Umbilical cord (tissue), 2 donors: ENCODE measurements around the gene SAMD5. TPM values are rescaled to one million over a fixed set of nuclear protein-coding genes. Genes with fewer than 3 reads are reported as not detected.

ENCODE experiments used
- DNase-seq: peaks from one replicate; pipeline ENCODE4 v3.0.0-alpha.2; 2015; ENCODE audit warnings: low spot score
- total RNA-seq: library from RNA; depleted of rRNA; stranded (reverse); fragments of >200 nt; gene quantifications from one replicate; pipeline ENCODE4 v1.2.3, GENCODE V29; 2014; ENCODE audit warnings: low replicate concordance; ENCODE audit not compliant: insufficient read depth

The SAMD5 gene
- total RNA-seq: 21.2 TPM

- peak; percentile 90 for DNase-seq
These were observed at the start of gene SAMD5 for GRCh38 chr6:147508042-147508865. SAMD5 (plus strand) TSS chr6:147508690; CDS start chr6:147508929, 239 bp downstream.

GRCh38 chr6:147459780-147460179 is 48.7 kb upstream of the SAMD5 start:
- no peak for DNase-seq

GRCh38 chr6:147463651-147464050 is 44.8 kb upstream of the SAMD5 start:
- DNase-seq: no peak

- DNase-seq: no peak
These were observed 41.1 kb upstream of the SAMD5 start for GRCh38 chr6:147467428-147467827.

DNA sequence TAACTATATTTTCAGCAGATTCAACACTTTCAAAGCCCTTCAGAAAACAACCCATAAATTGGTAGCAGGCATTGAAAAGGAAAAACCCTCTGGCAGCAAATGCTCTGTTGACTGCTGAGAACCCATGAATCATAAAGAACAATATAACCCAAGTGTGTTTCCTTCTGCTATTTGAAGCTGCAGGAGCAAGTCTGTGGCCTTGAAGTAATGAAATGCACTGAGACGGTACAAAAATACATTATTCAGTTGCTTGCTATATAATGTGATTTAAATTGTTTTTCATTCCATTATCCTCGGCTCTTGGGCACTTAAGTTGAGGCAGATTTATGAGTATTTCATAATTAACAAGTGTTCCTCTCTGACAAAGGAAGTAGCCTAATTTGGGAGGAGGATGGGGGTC is 40.6 kb upstream of the SAMD5 start:
- peak; percentile 17 for DNase-seq

GRCh38 chr6:147468634-147469033 is 39.9 kb upstream of the SAMD5 start:
- DNase-seq: no peak

- no peak for DNase-seq
These were observed 28.6 kb upstream of the SAMD5 start for GRCh38 chr6:147479857-147480256.

DNA sequence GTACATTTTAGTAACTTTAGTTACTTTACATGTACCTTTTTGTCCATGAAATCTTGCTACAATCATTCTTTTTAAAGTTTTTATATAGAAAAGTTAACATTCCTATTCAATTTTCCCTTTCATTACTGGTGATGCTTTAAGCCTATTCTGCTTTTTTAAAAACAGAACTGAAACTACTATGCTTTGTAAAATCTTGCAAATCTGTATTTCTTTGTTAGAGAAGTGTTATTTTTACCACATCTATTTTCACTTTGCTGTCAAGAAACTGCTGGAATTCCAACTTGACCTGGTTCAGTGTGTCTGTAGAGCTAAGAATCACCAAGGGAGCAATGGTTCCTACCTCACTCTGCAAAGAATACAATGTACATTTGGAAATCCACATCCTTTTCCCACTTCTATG is 21.8 kb upstream of the SAMD5 start:
- DNase-seq: no peak

DNA sequence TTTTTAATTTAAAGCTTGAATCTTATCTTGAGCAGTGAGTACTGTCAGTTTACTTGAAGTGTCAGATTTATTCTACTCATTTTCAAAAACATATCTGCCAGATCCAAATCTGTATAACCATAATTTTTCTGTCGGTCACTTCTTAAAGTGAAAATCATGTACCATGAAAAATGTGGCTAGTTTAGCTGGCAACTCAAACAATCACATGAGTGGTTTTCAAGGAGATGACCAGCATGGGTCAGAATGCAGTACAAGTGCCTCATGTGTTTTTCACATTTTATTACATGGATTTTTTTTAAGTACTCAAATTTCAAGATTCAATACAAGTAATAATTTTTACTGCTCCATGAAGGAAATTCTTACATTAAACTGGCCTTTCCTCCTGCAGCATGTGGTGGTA is 11.0 kb upstream of the SAMD5 start:
- no peak for DNase-seq

DNA sequence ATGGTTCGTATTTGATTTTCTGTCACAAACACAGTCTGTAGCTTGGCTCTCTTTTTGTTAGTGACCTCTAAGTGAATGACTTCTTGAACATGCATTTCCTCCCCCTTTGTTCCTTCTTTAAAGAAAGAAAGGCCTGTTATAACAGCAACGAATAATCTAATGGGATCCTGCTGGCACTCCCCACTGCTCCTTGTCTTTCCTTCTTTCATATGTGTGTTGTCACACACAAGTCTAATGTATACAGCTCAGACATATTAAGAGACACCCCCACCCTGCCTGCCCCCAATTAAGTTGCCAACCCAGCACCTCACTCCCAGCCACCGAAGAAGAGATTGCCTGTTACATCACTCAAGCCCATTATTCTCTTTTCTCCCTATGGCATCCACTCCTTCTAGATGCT is 4.9 kb upstream of the SAMD5 start:
- no peak for DNase-seq

GRCh38 chr6:147504848-147505247 is 3.6 kb upstream of the SAMD5 start:
- DNase-seq: no peak

DNA sequence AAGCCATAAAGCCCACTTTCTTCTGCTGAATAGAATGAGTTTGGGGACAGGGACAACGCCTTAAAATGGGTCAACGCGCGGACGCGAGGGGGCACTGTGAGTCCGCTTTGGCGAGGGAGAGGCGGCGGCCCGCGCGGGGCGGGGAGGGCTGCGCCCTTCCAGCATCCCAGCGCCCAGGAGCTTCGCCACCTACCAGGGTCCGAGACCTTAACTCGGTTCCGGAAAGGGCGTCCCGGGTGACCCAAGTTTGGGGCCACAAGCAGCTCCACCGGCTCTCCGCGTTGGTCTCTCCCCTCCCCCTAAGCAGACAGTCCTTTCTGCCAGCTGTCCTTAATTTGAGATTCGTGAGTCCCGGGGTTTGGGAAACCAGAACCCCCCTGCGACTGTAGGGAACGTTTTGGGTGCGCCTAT is 1.8 kb upstream of the SAMD5 start:
- peak; percentile 76 for DNase-seq

DNA sequence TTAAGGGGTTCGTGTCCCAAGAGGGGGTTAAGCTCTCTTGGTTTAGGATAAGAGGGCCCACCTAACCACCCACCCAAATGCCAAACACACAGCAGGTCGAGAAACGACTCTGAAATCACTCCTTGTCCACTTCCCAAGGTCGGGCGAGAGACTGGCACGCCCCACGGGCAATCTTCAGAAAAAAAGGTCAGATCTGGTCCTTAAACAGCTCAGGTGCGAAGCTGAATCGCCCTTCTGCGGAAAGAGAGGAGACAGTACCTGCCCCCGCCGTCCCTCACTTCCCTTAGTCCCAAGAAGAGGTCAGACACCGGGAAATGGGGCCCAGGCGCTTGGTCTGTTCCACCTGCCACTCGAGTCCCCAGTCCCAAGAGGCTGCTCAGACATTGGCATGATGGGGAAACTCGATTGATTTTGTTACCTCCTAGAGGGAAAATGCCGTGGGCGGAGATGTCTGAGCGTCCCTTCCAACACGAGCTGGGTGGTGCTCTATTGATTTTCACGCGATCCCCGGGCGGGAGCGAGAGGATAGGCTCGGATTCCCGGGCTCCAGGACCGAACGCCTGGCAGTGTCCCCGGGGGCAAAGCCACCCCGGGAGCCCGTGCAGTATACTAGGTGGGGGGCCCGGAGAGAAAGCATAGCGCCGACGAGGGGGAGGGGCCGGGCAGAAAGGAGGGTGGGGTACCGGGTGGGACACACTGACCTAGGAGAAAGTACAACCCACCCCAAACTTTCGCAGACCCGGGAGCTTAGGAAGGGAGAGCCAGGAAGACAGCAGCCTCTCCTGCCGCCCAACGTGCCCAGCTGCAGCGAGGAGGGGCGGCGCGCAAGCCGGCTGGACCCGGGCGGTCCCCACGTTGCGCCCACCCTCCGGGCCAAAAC is 1.1 kb upstream of the SAMD5 start:
- DNase-seq: peak; percentile 34

- peak; percentile 15 for DNase-seq
These were observed 547 bp downstream of the SAMD5 start for GRCh38 chr6:147508866-147509608.

- DNase-seq: peak; percentile 30
These were observed 1.4 kb downstream of the SAMD5 start for GRCh38 chr6:147509891-147510290.

DNA sequence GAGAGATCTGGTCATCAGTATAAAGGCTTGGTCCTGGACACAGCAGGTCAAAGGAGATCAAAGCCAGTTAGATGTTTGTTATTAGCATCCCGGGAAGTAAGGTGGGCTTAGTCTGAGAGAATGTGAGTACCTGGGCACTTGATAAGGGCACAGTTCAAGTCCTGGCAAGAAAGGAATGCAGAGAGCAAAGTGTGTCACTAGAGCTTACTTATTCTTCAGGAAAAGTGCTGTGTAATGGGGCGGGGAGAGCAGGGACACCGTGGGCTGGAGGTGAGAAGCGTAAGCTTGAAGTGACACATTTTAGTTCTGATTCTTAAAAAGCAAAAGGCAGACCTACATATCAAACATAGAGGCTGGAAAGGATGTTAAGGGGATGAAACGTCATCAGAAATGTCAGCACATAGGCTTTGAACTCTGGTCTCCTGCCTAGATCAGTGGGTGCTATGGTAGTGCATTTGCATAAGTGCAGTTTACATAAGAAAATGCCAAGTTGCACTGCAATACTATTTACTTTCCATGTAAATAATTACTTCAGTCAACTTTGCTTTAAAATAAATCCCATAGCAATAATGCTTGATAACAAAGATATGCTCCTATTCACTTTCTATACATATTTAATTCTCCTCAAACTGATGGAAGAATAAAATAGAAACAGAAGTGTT is 2.6 kb downstream of the SAMD5 start:
- peak; percentile 19 for DNase-seq

DNA sequence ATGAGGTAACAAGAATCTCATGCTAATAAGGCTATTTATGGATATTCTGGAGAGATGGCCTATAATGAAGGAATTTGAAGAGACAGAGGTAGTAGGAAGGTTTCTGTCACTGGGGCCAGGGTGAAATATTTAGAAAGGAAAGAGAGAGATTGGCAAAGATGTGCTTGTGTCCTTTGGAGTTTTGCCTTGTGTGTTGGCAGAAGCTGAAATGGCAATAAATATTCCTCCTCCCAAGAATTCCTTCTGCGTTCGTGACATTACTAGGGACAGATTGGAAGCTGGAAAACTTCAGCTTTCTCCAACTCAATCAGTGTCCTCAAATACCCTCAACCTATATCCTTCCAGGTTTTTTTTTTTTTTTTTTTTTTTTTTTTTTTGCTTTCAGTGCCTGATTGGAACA is 6.3 kb downstream of the SAMD5 start:
- DNase-seq: peak; percentile 19

DNA sequence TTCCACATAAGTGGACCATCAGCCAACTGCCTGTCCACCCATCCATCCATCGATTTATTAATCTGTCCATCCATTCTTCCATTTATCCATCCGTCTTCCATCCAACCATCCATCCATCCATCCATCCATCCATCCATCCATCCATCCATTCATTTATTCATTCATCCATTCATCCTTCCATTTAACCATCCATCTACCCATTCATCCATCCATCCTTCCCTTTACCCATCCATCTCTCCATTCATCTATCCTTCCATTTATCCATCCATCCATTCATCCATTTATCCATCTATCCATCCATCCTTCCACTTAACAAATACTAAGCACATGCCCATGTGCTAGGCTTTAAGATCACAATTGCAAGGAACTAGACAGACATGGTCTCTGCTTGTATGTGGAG is 6.8 kb downstream of the SAMD5 start:
- DNase-seq: no peak

DNA sequence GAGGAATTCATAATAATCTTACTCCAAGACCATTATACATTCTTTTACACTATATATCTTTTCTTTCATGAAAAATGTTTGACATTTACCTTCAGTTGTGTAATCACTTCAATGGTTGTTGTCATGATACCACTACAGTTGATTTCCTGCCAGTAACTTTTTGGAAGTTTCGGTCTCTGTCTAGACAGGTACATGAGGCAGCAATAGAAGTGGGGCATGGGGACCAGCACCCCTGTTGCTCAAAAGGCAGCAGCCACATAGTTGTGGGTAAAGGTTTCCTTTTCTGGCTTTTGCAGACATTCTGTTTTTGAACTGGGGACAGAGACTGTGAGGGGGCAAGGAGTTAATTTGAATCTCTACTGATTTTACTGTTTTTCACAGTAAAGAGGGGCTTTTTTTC is 14.1 kb downstream of the SAMD5 start:
- DNase-seq: no peak

GRCh38 chr6:147525519-147526209 is 17.2 kb downstream of the SAMD5 start:
- no peak for DNase-seq

- no peak for DNase-seq
These were observed 18.7 kb downstream of the SAMD5 start for GRCh38 chr6:147527197-147527596.
